HepG2 (cell line): ENCODE results near the gene RILPL1. TPM values are rescaled to one million over a fixed set of nuclear protein-coding genes. Genes with fewer than 3 reads are reported as not detected.
A peak's percentile ranks its signal among the peaks of the same experiment; 100 is the strongest.

Experiments
- ARID4A ChIP-seq: sonication (generic); formaldehyde crosslinking; IDR thresholded peaks from 2 replicates; pipeline ENCODE4 v1.5.0; 2020; ENCODE audit warnings: mild to moderate bottlenecking, missing genetic modification reagents, borderline replicate concordance
- E2F2 ChIP-seq: sonication (generic); formaldehyde crosslinking; IDR thresholded peaks from 2 replicates; pipeline ENCODE4 v1.4.0; 2020; ENCODE audit warnings: missing genetic modification reagents, borderline replicate concordance
- KDM5A ChIP-seq: fragments of 200-600 bp; sonication (generic); IDR thresholded peaks from 2 replicates; pipeline ENCODE4 v1.7.0; 2018; ENCODE audit warnings: antibody characterized with exemption, mild to moderate bottlenecking, low read length, borderline replicate concordance
- LCORL ChIP-seq, 2 experiments: fragments of 450-650 bp in 1 of 2; sonication (generic) in 1 of 2; formaldehyde crosslinking in 1 of 2; IDR thresholded peaks; 2 replicates each; pipeline versions ENCODE4 v1.5.0 to v1.6.1; 2017 to 2020; ENCODE audit warnings: antibody characterized with exemption in 1 of 2, missing genetic modification reagents in 1 of 2
- MAFF ChIP-seq: IDR thresholded peaks from 2 replicates; pipeline ENCODE4 v1.6.1; 2011; ENCODE audit warnings: low read depth, low read length, improper control_type of control experiment
- POLR2AphosphoS5 ChIP-seq: IDR thresholded peaks from 2 replicates; pipeline ENCODE4 v1.6.1; 2012; ENCODE audit warnings: low read depth, low read length
- SAP130 ChIP-seq: IDR thresholded peaks from 2 replicates; pipeline ENCODE4 v1.6.1; 2016; ENCODE audit warnings: low read depth
- SRY ChIP-seq: sonication (generic); formaldehyde crosslinking; IDR thresholded peaks from 2 replicates; pipeline ENCODE4 v1.8.0; 2022; ENCODE audit warnings: mild to moderate bottlenecking, missing genetic modification reagents
- TBP ChIP-seq: sonication (generic); formaldehyde crosslinking; IDR thresholded peaks from 2 replicates; pipeline ENCODE4 v1.5.0; 2020; ENCODE audit warnings: missing genetic modification reagents
- TCF12 ChIP-seq, 2 experiments: fragments of 450-650 bp in 1 of 2; sonication (generic) in 1 of 2; formaldehyde crosslinking in 1 of 2; IDR thresholded peaks; 2 replicates each; pipeline versions ENCODE4 v1.6.1 to v1.8.0; 2017 to 2022; ENCODE audit warnings: antibody characterized with exemption in 1 of 2, mild to moderate bottlenecking in 1 of 2, missing genetic modification reagents in 1 of 2, moderate library complexity in 1 of 2
- ZFY ChIP-seq: sonication (generic); formaldehyde crosslinking; IDR thresholded peaks from 2 replicates; pipeline ENCODE4 v1.4.0; 2020; ENCODE audit warnings: missing genetic modification reagents
- ZNF101 ChIP-seq: sonication (generic); formaldehyde crosslinking; IDR thresholded peaks from 2 replicates; pipeline ENCODE4 v1.4.0; 2020; ENCODE audit warnings: mild to moderate bottlenecking, low read depth, missing genetic modification reagents, borderline replicate concordance
- ZNF274 ChIP-seq: sonication (generic); formaldehyde crosslinking; IDR thresholded peaks from 2 replicates; pipeline ENCODE4 v1.5.1; 2020; ENCODE audit warnings: mild to moderate bottlenecking, missing genetic modification reagents
- ZNF350 ChIP-seq: sonication (generic); formaldehyde crosslinking; IDR thresholded peaks from 2 replicates; pipeline ENCODE4 v1.4.0; 2020; ENCODE audit warnings: mild to moderate bottlenecking, low read depth, missing genetic modification reagents, borderline replicate concordance
- ZNF775 ChIP-seq: sonication (generic); formaldehyde crosslinking; IDR thresholded peaks from 2 replicates; pipeline ENCODE4 v1.4.0; 2020; ENCODE audit warnings: missing genetic modification reagents, mild to moderate bottlenecking, moderate library complexity, borderline replicate concordance
- ZNF891 ChIP-seq: sonication (generic); formaldehyde crosslinking; IDR thresholded peaks from 2 replicates; pipeline ENCODE4 v1.5.0; 2020; ENCODE audit warnings: mild to moderate bottlenecking, missing genetic modification reagents
- polyA plus RNA-seq, 8 experiments: library from polyadenylated mRNA; depleted of rRNA in 3 of 8; stranded (reverse) in 7 of 8; unstranded in 1 of 8; fragments of >200 nt; fragmentation: Illumina TruSeq in 4 of 8; extraction: Trizol in 4 of 8; gene quantifications; 2 replicates each; pipeline versions ENCODE4 v1.2.1 to v1.2.3, GENCODE V29; 2011 to 2016; ENCODE audit warnings: low read depth in 4 of 8, missing spikeins in 1 of 8, mixed read lengths in 1 of 8; ENCODE audit not compliant: insufficient read depth in 1 of 8
- total RNA-seq, 5 experiments: library from RNA; depleted of rRNA; stranded (reverse); fragments of >200 nt; fragmentation: Illumina TruSeq; extraction: Trizol; gene quantifications; 2 replicates each; pipeline ENCODE4 v1.2.3, GENCODE V29; 2016; ENCODE audit warnings: low read depth in 1 of 5
- TF ChIP-seq, protein P1 (sequence below): sonication (generic); formaldehyde crosslinking; IDR thresholded peaks from 2 replicates; pipeline ENCODE4 v1.4.0; 2020; ENCODE audit warnings: missing genetic modification reagents
- TF ChIP-seq, protein P2 (sequence below): sonication (generic); formaldehyde crosslinking; IDR thresholded peaks from 2 replicates; pipeline ENCODE4 v1.5.1; 2020; ENCODE audit warnings: mild to moderate bottlenecking, missing genetic modification reagents, borderline replicate concordance

The RILPL1 gene
- total and polyA plus RNA-seq, 2 of the 13 experiments (the other 11 are each of a cell fraction or from before 2014, with no cell fraction given) = 5.8 to 28.4 TPM

- TF ChIP-seq LCORL (IDR thresholded peaks at IDR 0.05) (no peak), LCORL (CRISPR knock-in tag; IDR thresholded peaks at IDR 0.05) (peak; percentile 78), ZNF775 (CRISPR knock-in tag) (peak; percentile 83; the same call in 1 of the 2 replicates), TCF12 (IDR thresholded peaks at IDR 0.05) (no peak), TCF12 (CRISPR knock-in tag; IDR thresholded peaks at IDR 0.05) (0 out of 2 replicates have a peak, but pooled peaks have one; percentile 64), TBP (CRISPR knock-in tag) (no peak), ZFY (CRISPR knock-in tag) (peak; percentile 86), POLR2AphosphoS5 (peak; percentile 53; the same call in 1 of the 2 replicates), SRY (CRISPR knock-in tag) (peak; percentile 84; the same call in 1 of the 2 replicates), ZNF101 (CRISPR knock-in tag) (0 out of 2 replicates have a peak, but pooled peaks have one; percentile 79), KDM5A (0 out of 2 replicates have a peak, but pooled peaks have one; percentile 57), E2F2 (CRISPR knock-in tag) (no peak), ZNF891 (CRISPR knock-in tag) (peak; percentile 36; the same call in 1 of the 2 replicates), ARID4A (CRISPR knock-in tag) (peak; percentile 89), ZNF274 (CRISPR knock-in tag) (peak; percentile 33; the same call in 1 of the 2 replicates), ZNF350 (no peak; the same call in 1 of the 2 replicates), MAFF (no peak), SAP130 (CRISPR knock-in tag) (peak; percentile 63)
- TF ChIP-seq, protein P1, sequence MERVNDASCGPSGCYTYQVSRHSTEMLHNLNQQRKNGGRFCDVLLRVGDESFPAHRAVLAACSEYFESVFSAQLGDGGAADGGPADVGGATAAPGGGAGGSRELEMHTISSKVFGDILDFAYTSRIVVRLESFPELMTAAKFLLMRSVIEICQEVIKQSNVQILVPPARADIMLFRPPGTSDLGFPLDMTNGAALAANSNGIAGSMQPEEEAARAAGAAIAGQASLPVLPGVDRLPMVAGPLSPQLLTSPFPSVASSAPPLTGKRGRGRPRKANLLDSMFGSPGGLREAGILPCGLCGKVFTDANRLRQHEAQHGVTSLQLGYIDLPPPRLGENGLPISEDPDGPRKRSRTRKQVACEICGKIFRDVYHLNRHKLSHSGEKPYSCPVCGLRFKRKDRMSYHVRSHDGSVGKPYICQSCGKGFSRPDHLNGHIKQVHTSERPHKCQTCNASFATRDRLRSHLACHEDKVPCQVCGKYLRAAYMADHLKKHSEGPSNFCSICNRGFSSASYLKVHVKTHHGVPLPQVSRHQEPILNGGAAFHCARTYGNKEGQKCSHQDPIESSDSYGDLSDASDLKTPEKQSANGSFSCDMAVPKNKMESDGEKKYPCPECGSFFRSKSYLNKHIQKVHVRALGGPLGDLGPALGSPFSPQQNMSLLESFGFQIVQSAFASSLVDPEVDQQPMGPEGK = peak; percentile 52; the same call in 1 of the 2 replicates
- TF ChIP-seq, protein P2, sequence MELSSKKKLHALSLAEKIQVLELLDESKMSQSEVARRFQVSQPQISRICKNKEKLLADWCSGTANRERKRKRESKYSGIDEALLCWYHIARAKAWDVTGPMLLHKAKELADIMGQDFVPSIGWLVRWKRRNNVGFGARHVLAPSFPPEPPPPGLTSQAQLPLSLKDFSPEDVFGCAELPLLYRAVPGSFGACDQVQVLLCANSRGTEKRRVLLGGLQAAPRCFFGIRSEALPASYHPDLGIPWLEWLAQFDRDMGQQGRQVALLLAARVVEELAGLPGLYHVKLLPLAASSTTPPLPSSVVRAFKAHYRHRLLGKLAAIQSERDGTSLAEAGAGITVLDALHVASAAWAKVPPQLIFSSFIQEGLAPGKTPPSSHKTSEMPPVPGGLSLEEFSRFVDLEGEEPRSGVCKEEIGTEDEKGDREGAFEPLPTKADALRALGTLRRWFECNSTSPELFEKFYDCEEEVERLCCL (CRISPR knock-in tag) = no peak
Observed at GRCh38 chr12:123436017-123436964, 97.2 kb downstream of the RILPL1 start, which contains the start of gene RILPL2 (continued).
